ENCODE results near the gene PSME2. TPM values are rescaled to one million over a fixed set of nuclear protein-coding genes. Genes with fewer than 3 reads are reported as not detected.

Gene PSME2
- polyA plus RNA-seq, 4 donors, result 175 to 997 (median 644) TPM

DNA sequence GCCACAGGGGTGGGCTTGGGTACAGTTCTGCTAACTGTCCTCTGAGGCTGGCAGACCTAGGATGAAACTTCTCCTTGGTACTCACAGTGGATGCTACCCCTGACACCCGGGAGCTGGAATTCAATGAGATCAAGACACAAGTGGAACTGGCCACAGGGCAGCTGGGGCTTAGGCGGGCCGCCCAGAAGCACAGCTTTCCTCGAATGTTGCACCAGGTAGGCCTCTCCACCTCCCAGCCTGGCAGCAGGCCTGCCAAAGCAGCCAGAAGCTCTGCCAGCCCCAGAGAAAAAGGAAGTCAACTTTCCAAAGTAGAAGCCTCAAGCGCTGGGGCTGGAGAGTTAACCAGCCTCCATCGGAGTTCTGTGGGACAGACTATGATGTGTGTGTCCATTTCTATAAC, 29.2 kb downstream of the PSME2 start:
- FAIRE-seq, result no peak
- H3K27me3 ChIP-seq (ENCODE audit: control insufficient read depth in 3 of 3, insufficient read depth in 3 of 3, low read length in 3 of 3), result no peaks in the 10 kb centered on the region
- H3K27ac ChIP-seq (ENCODE audit: low read depth in 1 of 3, low read length in 2 of 3), result no peak overlapping the region
- no peaks in the 10 kb centered on the region for H3K9me3 ChIP-seq (ENCODE audit: control insufficient read depth in 2 of 2, insufficient read depth in 1 of 2, low read depth in 1 of 2, low read length in 1 of 2)
- peaks cover 3 to 51% (median 8%) of the 10 kb centered on the region in 3 donors for H3K36me3 ChIP-seq (ENCODE audit: control insufficient read depth in 3 of 3, insufficient read depth in 2 of 3, low read depth in 1 of 3, low read length in 3 of 3)
- peaks cover 0 to 14% (median 13%) of the 10 kb centered on the region in 3 donors for H3K4me1 ChIP-seq (ENCODE audit: control insufficient read depth in 3 of 3, insufficient read depth in 2 of 3, low read depth in 1 of 3, low read length in 2 of 3)
- no peak for DNase-seq
- no peak overlapping the region for H3K4me3 ChIP-seq (ENCODE audit: low read depth in 1 of 3, low read length in 3 of 3)
- 83 to 91% (median 83%) methylated on average over 6 of the region's 6 CpGs for WGBS, 3 donors

DNA sequence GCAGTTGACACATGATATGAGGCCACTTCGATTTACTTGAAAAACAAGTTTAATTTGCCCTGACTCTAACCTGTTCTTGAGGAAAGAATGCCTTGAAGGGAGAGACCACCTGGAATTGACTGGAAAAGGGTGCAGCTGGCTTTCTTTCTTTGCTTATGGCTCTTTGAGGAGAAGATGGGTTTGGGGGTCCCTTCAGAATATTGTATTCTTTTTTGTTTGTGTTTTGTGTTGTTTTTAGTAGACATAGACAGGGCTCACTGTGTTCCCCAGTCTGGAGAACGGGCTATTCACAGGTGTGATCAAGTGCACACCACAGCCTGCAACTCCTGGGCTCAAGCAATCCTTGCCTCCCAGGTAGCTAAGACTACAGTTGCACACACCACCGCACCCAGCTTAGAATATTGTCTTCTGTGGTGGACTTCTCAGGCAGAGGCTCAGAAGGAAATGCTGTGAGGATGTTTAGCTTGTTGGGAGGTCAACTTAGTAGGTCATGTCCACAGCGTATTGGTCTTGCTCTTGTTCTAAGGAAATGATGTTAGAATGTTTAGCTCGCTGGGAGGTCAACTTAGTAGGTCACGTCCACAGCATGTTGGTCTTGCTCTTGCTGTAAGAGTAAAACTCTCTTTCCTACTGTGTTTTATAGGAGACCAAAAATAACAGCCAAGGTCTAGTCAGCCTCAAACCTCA, 30.1 kb downstream of the PSME2 start:
- peaks cover 3 to 43% (median 8%) of the 10 kb centered on the region in 3 donors for H3K36me3 ChIP-seq (ENCODE audit: control insufficient read depth in 3 of 3, insufficient read depth in 2 of 3, low read depth in 1 of 3, low read length in 3 of 3)
- H3K27me3 ChIP-seq (ENCODE audit: control insufficient read depth in 3 of 3, insufficient read depth in 3 of 3, low read length in 3 of 3), result no peaks in the 10 kb centered on the region
- peaks cover 0 to 15% (median 13%) of the 10 kb centered on the region in 3 donors for H3K4me1 ChIP-seq (ENCODE audit: control insufficient read depth in 3 of 3, insufficient read depth in 2 of 3, low read depth in 1 of 3, low read length in 2 of 3)
- 51 to 73% (median 62%) methylated on average over 6 of the region's 6 CpGs for WGBS, 3 donors
- FAIRE-seq (no peak), DNase-seq (no peak)
- H3K27ac ChIP-seq (ENCODE audit: low read depth in 1 of 3, low read length in 2 of 3), result no peak overlapping the region
- no peaks in the 10 kb centered on the region for H3K9me3 ChIP-seq (ENCODE audit: control insufficient read depth in 2 of 2, insufficient read depth in 1 of 2, low read depth in 1 of 2, low read length in 1 of 2)
- peak overlapping the region in 2 of 3 donors; percentile 87 to 95 for H3K4me3 ChIP-seq (ENCODE audit: low read depth in 1 of 3, low read length in 3 of 3)

DNA sequence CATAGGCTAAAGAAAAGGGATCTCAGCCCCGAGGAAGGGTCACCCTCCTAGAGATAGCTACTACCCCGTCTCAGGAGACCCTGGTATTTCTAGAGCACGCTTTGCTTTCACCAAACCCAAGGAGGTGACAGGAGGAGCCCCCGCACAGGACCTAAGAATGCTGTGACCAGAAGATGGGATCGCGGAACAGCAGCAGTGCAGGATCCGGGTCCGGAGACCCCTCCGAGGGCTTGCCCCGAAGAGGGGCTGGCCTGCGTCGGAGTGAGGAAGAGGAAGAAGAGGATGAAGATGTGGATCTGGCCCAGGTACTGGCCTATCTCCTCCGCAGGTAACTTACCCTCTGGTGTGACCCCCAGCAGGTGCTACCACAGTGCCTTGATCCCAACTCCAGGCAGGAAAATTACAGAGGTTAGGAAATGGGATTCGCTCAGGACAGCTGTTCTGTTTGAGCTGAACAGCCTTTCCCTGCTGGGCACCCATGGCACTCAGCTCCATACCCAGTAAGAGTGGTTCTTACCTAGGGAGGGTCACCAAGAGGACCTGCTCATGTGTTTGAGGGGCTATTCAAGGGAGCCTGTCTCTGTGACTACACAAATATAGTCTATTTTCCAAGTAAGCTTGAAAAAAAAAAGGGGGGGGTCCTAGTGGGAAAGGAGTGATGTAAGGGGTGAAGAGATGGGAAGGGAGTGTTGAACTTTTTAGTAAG, 30.8 kb downstream of the PSME2 start:
- Histone ChIP-seq H3K4me1 (ENCODE audit: control insufficient read depth in 3 of 3, insufficient read depth in 2 of 3, low read depth in 1 of 3, low read length in 2 of 3) (peaks cover 0 to 21% (median 13%) of the 10 kb centered on the region in 3 donors), H3K4me3 (ENCODE audit: low read depth in 1 of 3, low read length in 3 of 3) (peak overlapping the region; percentile 72 to 95 (median 87)), H3K27me3 (ENCODE audit: control insufficient read depth in 3 of 3, insufficient read depth in 3 of 3, low read length in 3 of 3) (no peaks in the 10 kb centered on the region), H3K9me3 (ENCODE audit: control insufficient read depth in 2 of 2, insufficient read depth in 1 of 2, low read depth in 1 of 2, low read length in 1 of 2) (no peaks in the 10 kb centered on the region), H3K27ac (ENCODE audit: low read depth in 1 of 3, low read length in 2 of 3) (peak overlapping the region; percentile 84 to 100 (median 98)), H3K36me3 (ENCODE audit: control insufficient read depth in 3 of 3, insufficient read depth in 2 of 3, low read depth in 1 of 3, low read length in 3 of 3) (peaks cover 1 to 36% (median 7%) of the 10 kb centered on the region in 3 donors)
- DNase-seq (no peak), FAIRE-seq (no peak)
- WGBS, 3 donors, result 0 to 3% (median 3%) methylated on average over 14 of the region's 14 CpGs

DNA sequence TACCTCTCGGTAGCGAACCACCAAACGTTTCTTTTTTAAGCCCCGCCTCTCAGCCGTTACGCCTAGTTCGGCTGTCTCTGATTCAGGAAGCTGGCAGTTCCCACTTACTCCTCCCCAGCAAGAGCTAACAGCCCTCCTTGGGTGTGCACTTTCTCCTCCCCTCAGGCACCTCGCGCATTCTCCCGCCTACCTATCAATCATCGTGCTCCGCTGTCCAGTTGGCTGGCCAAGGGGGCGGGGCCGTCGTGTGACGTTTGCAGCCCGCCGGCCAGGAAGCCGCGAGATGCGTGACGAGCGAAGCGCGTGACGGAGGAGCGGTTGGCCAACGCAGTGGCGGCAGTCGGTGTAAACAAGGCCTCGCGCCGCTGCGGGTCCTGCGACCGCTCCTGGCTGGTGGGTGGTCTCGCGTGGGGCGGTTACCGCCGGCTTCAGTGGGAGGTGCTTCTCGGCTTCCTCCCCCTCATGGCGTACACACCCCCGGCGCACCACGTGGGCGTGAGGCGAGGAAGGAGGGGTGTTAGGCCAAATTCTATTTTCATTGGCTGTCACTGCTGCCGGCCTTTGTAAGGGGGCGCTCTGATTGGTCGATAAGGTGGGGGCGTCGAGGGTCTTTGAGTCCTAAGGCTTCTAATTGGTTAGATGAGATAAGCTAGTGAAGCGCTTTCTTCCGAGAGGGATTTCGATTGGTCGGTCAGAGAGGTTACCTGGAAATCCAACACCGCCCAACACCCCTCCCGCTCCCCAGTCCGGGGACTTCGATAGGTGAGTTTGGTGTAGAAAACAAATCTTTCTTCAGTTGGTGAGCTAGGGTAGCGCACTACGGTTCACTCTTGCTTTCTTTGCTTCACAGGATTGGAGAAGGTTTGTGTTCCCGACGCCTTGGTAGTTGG, 31.6 kb downstream of the PSME2 start, which contains the start of the genes DCAF11 and NRL:
Gene DCAF11, plus strand, starts transcription at position 246 of the 890 bp plus-strand sequence. CDS start 818 bp downstream, outside the sequence.
Gene NRL, minus strand, starts transcription at position 418 of the 890 bp plus-strand sequence. CDS start 32,101 bp downstream, outside the sequence.
- Histone ChIP-seq H3K9me3 (ENCODE audit: control insufficient read depth in 2 of 2, insufficient read depth in 1 of 2, low read depth in 1 of 2, low read length in 1 of 2) (no peaks in the 10 kb centered on the region), H3K4me3 (ENCODE audit: low read depth in 1 of 3, low read length in 3 of 3) (peak within 1 kb of the TSS; percentile 72 to 95 (median 87)), H3K36me3 (ENCODE audit: control insufficient read depth in 3 of 3, insufficient read depth in 2 of 3, low read depth in 1 of 3, low read length in 3 of 3) (peaks cover 0 to 30% (median 6%) of the 10 kb centered on the region in 3 donors), H3K27ac (ENCODE audit: low read depth in 1 of 3, low read length in 2 of 3) (peak within 1 kb of the TSS; percentile 97 to 100 (median 98)), H3K4me1 (ENCODE audit: control insufficient read depth in 3 of 3, insufficient read depth in 2 of 3, low read depth in 1 of 3, low read length in 2 of 3) (peaks cover 0 to 26% (median 13%) of the 10 kb centered on the region in 3 donors), H3K27me3 (ENCODE audit: control insufficient read depth in 3 of 3, insufficient read depth in 3 of 3, low read length in 3 of 3) (no peaks in the 10 kb centered on the region)
- DNase-seq (peak; percentile 100), FAIRE-seq (peak; percentile 55)
- 0 to 1% (median 0%) methylated on average over 65 of the region's 65 CpGs for WGBS, 3 donors

DNA sequence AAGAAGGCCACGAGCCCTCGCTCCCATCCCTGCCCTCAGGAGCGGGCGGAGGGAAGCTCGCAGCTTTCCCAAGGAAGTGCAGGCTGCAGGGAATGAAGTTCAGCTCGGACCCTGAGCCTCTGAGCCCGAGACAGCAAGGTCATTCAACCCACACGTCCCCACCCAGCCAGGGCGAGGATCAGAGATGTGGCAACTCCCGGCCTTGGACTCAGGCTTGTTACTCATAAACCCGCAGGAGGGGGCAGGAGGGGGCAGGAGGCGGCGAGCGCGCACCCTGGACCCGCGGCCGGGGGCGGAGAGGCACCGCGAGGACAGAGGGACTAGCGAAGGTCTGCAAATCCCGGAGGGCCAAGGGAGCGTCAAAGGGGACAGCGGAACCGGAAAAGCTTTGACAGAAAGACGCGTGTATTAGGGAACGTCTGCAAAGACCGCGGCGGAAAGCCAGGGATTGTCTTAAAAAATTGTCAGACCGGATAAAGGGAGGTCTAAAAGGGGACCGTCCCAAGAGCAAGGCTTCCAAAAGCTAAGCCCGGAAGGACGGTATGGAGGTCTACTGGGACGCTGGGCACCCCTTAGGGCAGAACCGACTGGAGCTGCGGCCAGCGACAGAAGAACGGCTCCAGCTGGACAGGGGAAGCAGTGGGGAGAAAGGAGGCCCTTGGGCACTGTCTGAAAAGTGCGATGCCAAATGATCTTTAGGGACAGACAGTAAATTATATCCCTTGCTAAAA, 32.4 kb downstream of the PSME2 start:
- WGBS, 3 donors, result 0% methylated on average over 41 to 42 of the region's 42 CpGs
- peaks cover 0 to 27% (median 13%) of the 10 kb centered on the region in 3 donors for H3K4me1 ChIP-seq (ENCODE audit: control insufficient read depth in 3 of 3, insufficient read depth in 2 of 3, low read depth in 1 of 3, low read length in 2 of 3)
- peak overlapping the region; percentile 87 to 100 (median 98) for H3K27ac ChIP-seq (ENCODE audit: low read depth in 1 of 3, low read length in 2 of 3)
- DNase-seq (peak; percentile 97 to 99), FAIRE-seq (no peak)
- no peaks in the 10 kb centered on the region for H3K27me3 ChIP-seq (ENCODE audit: control insufficient read depth in 3 of 3, insufficient read depth in 3 of 3, low read length in 3 of 3)
- H3K36me3 ChIP-seq (ENCODE audit: control insufficient read depth in 3 of 3, insufficient read depth in 2 of 3, low read depth in 1 of 3, low read length in 3 of 3), result peaks cover 0 to 22% (median 3%) of the 10 kb centered on the region in 3 donors
- H3K4me3 ChIP-seq (ENCODE audit: low read depth in 1 of 3, low read length in 3 of 3), result peak overlapping the region; percentile 50 to 87 (median 52)
- no peaks in the 10 kb centered on the region for H3K9me3 ChIP-seq (ENCODE audit: control insufficient read depth in 2 of 2, insufficient read depth in 1 of 2, low read depth in 1 of 2, low read length in 1 of 2)

DNA sequence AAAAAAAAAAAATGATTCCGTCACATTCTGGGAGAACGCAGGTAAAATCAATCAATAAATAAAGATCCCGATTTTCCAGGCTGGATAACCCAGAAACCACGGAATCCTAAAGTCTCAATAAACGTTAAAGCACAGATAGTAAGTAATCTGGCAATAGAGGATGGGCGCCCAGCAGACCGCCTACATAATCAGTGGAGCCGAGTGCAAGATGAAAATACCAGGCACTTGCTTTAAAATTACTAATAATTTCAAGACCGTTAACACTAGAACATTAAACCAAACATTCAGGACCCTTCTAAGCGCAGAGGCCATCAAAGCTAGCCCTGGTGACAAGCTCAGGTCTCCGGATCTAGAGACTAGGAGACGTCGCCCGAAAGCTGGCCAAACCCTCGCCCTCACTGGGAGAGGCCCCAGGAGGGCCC, 33.0 kb downstream of the PSME2 start:
- Histone ChIP-seq H3K27ac (ENCODE audit: low read depth in 1 of 3, low read length in 2 of 3) (peak overlapping the region; percentile 87 to 100 (median 98)), H3K9me3 (ENCODE audit: control insufficient read depth in 2 of 2, insufficient read depth in 1 of 2, low read depth in 1 of 2, low read length in 1 of 2) (no peaks in the 10 kb centered on the region), H3K4me1 (ENCODE audit: control insufficient read depth in 3 of 3, insufficient read depth in 2 of 3, low read depth in 1 of 3, low read length in 2 of 3) (peaks cover 0 to 28% (median 13%) of the 10 kb centered on the region in 3 donors), H3K27me3 (ENCODE audit: control insufficient read depth in 3 of 3, insufficient read depth in 3 of 3, low read length in 3 of 3) (no peaks in the 10 kb centered on the region), H3K4me3 (ENCODE audit: low read depth in 1 of 3, low read length in 3 of 3) (peak overlapping the region; percentile 50 to 87 (median 52)), H3K36me3 (ENCODE audit: control insufficient read depth in 3 of 3, insufficient read depth in 2 of 3, low read depth in 1 of 3, low read length in 3 of 3) (peaks cover 0 to 16% (median under 1%) of the 10 kb centered on the region in 3 donors)
- DNase-seq, result no peak
- 8 to 16% (median 14%) methylated on average over 15 of the region's 15 CpGs for WGBS, 3 donors
- FAIRE-seq, result no peak

DNA sequence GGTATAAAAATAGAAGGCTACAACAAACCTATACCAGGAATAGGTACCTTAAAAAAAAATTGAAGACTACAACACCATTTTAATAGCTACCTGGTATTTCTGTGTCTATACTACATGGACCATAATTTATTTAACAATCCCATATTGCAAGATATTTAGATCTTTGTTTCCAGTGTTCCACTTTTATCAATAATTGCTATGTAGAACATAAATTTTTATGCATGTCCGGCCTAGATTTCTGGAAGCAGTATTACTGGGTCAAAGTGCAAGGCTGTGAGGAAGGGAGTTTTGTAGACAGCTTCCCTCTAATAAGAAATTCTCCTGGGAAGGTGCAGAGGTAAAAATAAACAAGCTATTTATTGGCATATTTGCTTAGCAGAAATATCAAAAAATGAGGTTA, 35.9 kb downstream of the PSME2 start:
- Histone ChIP-seq H3K27ac (ENCODE audit: low read depth in 1 of 3, low read length in 2 of 3) (peak overlapping the region in 1 of 3 donors; percentile 76), H3K9me3 (ENCODE audit: control insufficient read depth in 2 of 2, insufficient read depth in 1 of 2, low read depth in 1 of 2, low read length in 1 of 2) (no peaks in the 10 kb centered on the region), H3K36me3 (ENCODE audit: control insufficient read depth in 3 of 3, insufficient read depth in 2 of 3, low read depth in 1 of 3, low read length in 3 of 3) (no peaks in the 10 kb centered on the region), H3K27me3 (ENCODE audit: control insufficient read depth in 3 of 3, insufficient read depth in 3 of 3, low read length in 3 of 3) (no peaks in the 10 kb centered on the region), H3K4me1 (ENCODE audit: control insufficient read depth in 3 of 3, insufficient read depth in 2 of 3, low read depth in 1 of 3, low read length in 2 of 3) (peaks cover 0 to 24% (median under 1%) of the 10 kb centered on the region in 3 donors), H3K4me3 (ENCODE audit: low read depth in 1 of 3, low read length in 3 of 3) (no peak overlapping the region)
- DNase-seq, result peak; percentile 53 to 63
- no peak for FAIRE-seq
- 18 to 51% (median 37%) methylated on average over 1 of the region's 1 CpG for WGBS, 3 donors

Data from small intestine (tissue), 7 donors.